GM19397 (cell line): Measurements from ENCODE around the gene CCT6A.
"Not testable (repeated sequence)": the region's sequence is repeated elsewhere in the genome, so short reads cannot be mapped to it uniquely, and the experiment has no call there.

Experiments
- ATAC-seq: cut with Tn5 transposase; IDR thresholded peaks from one replicate; pipeline ENCODE4 v1.9.1; 2021; ENCODE audit warnings: mild to moderate bottlenecking, moderate library complexity; ENCODE audit not compliant: unreplicated experiment

The CCT6A gene

DNA sequence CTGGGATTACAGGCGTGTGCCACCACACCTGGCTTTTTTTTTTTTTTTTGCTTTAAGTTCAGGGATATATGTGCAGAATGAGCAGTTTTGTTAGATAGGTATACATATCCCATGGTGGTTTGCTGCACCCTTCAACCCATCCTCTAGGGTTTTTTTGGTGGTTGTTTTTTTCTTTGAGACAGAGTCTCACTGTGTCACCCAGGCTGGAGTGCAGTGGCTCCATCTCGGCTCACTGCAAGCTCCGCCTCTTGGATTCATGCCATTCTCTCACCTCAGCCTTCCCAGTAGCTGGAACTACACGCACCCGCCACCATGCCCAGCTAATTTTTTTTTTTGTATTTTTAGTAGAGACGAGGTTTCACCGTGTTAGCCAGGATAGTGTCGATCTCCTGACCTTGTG lies 2.8 kb upstream of the CCT6A start:
- not testable (repeated sequence) for ATAC-seq

GRCh38 chr7:56051053-56051338 lies 569 bp upstream of the CCT6A start:
- no peak for ATAC-seq

GRCh38 chr7:56053379-56053778 lies 1.8 kb downstream of the CCT6A start:
- ATAC-seq: no peak

DNA sequence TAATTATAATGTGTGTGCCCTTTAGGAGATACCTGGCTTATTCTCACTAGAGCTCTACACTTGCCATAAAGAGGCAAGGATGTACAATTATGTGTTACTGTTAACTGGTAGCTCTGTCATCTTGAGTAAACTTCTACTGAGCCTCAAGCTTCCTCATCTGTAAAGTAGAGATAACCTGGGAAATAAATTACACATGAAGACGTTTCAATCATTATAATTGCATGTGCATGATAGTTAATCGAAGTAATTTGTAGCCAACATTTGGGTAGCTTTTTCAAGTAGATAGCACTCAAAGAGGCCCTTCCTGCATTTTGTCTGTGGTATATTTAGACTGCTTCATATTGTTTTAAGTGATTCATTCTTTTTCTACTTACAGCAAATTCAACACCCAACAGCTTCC lies 2.4 kb downstream of the CCT6A start:
- no peak for ATAC-seq

DNA sequence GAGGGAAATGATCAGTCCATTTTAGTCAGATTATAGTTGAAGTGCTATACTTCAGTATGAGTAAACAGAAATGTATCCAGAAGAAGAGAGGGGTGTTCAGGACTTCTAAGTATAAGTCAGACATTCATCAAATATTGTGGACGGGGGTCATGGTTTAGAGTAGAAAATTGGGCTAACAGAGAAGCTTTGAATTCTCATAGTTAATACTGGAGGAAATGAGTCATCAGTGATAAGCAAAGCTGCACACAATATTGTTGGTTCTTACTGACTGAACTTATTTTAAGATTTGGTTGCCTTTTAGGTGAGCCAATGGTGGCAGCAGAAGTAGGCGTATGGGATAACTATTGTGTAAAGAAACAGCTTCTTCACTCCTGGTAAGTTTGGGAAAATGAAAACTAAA lies 10.8 kb downstream of the CCT6A start:
- no peak for ATAC-seq

- ATAC-seq: no peak
Measured at GRCh38 chr7:56063500-56063881, 11.9 kb downstream of the CCT6A start.

DNA sequence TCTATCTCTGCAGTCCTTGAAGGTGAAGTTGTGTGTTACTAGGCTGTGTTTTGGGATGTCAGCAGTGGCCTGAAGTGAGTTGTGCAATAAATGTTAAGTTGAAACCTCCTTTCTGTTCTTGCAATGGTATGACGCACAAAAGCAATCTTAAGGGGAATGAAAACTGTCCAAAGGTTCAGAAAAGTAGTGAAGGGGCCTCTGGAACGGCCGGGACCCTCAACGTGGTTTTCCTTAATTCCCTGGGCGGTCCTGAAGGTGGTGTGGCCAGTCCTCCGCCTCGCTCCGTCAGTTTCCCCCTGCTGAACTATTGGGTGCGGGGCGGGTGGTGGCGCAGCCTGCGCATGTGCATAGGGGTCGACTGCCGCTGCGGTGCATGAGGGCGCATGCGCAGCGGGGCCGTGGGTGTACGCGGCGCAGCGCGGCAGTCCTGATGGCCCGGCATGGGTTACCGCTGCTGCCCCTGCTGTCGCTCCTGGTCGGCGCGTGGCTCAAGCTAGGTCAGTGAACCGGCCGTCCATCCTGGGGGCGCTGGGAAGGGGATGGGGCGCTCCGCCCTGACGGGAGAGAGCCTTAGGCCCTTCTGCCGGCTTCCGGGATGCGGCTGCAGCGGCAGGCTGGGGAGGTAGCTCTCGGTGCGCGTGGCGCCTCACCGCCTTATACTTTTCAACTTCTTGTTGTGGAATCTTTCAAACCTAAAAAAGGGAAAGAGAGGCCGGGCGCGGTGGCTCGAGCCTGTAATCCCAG lies 12.5 kb downstream of the CCT6A start, which contains the start of gene SUMF2:
TSS of gene SUMF2 (plus strand) at position 405 of the 744 bp plus-strand sequence. CDS start at position 431, 26 bp downstream.
- peak; percentile 91 for ATAC-seq

- not testable (repeated sequence) for ATAC-seq
Measured at GRCh38 chr7:56066376-56066775, 14.8 kb downstream of the CCT6A start.

DNA sequence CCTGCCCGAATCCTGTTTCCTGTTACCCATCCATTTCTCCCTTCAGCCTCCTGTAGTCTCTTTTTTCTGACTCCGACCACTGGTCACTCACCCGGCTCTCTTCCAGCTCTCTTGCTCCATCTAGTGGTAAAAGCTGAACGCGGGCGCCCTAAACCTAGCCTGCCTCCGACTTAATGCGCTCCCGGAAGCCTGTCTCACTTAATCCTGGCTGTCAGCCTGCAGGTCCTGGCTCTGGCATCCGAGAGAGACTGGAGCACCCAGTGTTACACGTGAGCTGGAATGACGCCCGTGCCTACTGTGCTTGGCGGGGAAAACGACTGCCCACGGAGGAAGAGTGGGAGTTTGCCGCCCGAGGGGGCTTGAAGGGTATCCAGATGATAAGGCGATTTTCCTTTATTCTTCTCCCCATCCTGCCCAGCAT lies 22.8 kb downstream of the CCT6A start:
- ATAC-seq: peak; percentile 92

GRCh38 chr7:56077681-56078080 lies 26.1 kb downstream of the CCT6A start:
- no peak for ATAC-seq

GRCh38 chr7:56078196-56078595 lies 26.6 kb downstream of the CCT6A start:
- ATAC-seq: no peak

GRCh38 chr7:56079450-56080185 lies 28.1 kb downstream of the CCT6A start:
- ATAC-seq: no peak

GRCh38 chr7:56080726-56081435 lies 29.3 kb downstream of the CCT6A start:
- not testable (repeated sequence) for ATAC-seq

- ATAC-seq: no peak
Measured at GRCh38 chr7:56081626-56082340, 30.2 kb downstream of the CCT6A start.

DNA sequence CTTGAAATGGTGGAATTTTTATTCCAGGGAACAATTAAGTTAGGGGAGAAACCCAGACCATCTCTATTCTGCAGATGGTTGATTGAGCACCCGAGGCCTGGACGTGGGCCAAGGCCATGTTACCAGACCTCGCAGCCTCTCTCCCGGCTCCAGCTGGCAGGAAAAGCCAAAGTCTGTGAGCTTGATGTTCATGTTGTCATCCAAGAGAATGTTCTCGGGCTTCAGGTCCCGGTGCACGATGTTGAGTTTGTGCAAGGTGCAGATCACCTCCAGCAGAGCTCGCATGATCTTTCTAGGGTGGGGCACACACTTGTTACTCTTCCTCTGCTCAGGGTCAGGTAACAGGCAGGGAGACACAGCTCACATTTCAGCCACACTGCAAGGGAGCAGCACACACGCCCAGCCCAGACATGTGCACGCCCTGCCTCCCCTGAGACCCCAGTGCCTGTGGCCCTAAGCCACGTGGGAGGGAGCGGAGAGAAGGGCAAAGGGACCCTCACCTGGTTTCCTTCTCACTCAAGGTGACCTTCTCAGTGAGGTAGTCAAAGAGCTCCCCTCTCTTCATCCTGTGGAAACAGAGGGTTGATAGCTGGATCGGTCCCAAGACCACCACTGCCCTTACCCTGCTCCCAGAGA lies 31.7 kb downstream of the CCT6A start:
- no peak for ATAC-seq

DNA sequence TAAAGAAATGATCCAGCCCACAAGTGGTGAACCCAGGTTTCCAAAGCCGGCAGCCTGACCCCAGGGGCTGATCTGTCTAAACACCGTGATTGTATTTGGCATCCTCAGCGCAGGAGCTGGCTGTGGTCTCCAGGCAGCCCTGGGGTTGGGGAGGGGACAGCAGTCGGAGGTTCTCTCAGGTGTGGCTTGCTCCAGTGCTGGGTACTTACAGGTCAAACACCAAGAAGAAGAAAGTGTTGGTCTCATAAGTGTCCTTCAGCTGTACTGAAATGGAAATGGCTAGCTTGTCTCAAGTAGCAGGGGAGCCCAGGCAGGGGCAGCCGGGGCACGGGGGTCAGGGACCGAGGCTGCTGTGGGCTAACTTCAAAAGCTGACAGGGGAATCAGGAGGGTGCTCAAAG lies 35.2 kb downstream of the CCT6A start:
- ATAC-seq: no peak

DNA sequence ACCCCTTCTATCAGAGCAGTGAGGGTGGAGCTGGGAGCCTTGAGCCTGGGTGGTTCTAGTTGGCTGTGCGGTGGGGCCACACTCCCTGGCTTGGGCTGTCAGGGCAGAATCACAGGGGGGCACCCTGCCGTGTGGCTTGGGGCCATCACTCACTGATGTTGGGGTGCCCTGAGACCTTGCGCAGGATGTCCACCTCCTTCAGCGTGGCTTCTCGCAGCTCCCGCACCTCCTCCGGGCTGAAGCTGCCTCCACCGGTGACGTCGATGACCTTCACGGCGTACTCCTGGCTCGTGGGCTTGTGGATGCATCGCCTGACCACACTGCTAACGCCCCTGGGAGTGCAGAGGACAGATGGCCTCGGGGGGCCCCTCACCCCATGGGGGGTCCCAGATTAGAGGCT lies 35.9 kb downstream of the CCT6A start:
- ATAC-seq: no peak

GRCh38 chr7:56091591-56091990 lies 40.0 kb downstream of the CCT6A start:
- no peak for ATAC-seq

GRCh38 chr7:56092388-56092787 lies 40.8 kb downstream of the CCT6A start:
- ATAC-seq: not testable (repeated sequence)

GRCh38 chr7:56092789-56093531 lies 41.4 kb downstream of the CCT6A start, which contains the start of gene PHKG1:
PHKG1 (minus strand) TSS chr7:56092952; CDS start chr7:56088941, 4,011 bp downstream.
- no peak for ATAC-seq
